Hindlimb muscle (tissue), 1 donor: ENCODE data around the gene SLC25A45. TPM values are rescaled to one million over a fixed set of nuclear protein-coding genes. Genes with fewer than 3 reads are reported as not detected.

ENCODE experiments used
- polyA plus RNA-seq: library from polyadenylated mRNA; unstranded; fragments of 120-200 nt; gene quantifications from one replicate; pipeline ENCODE4 v1.2.1, GENCODE V29; 2013; ENCODE audit not compliant: insufficient read length

Gene SLC25A45
- polyA plus RNA-seq, 1 donor, result 10.0 TPM

Other genes with a start within 250 kb of the SLC25A45 start
- gene SYVN1, start 248.1 kb downstream of the SLC25A45 start, polyA plus RNA-seq, result 41.1 TPM
- gene SPDYC, start 212.4 kb downstream of the SLC25A45 start, polyA plus RNA-seq, result not detected
- 99.7 TPM for gene CAPN1, start 200.7 kb downstream of the SLC25A45 start, polyA plus RNA-seq
- 36.5 TPM for gene POLA2, start 120.7 kb downstream of the SLC25A45 start, polyA plus RNA-seq
- gene CDC42EP2, start 67.8 kb downstream of the SLC25A45 start, polyA plus RNA-seq, result 38.8 TPM
- 48.6 TPM for gene DPF2, start 48.8 kb downstream of the SLC25A45 start, polyA plus RNA-seq
- gene TIGD3, start 27.9 kb downstream of the SLC25A45 start, polyA plus RNA-seq, result 0.22 TPM
- gene FRMD8, start 4.0 kb upstream of the SLC25A45 start, polyA plus RNA-seq, result 11.4 TPM
- gene NEAT1, start 40.2 kb upstream of the SLC25A45 start, polyA plus RNA-seq, result 88.9 TPM
- gene MALAT1, start 116.4 kb upstream of the SLC25A45 start, polyA plus RNA-seq, result 191 TPM
- gene SCYL1, start 142.4 kb upstream of the SLC25A45 start, polyA plus RNA-seq, result 54.1 TPM
- gene LTBP3, start 175.7 kb upstream of the SLC25A45 start, polyA plus RNA-seq, result 126 TPM
- gene ZNRD2, start 187.8 kb upstream of the SLC25A45 start, polyA plus RNA-seq, result 61.4 TPM
- gene FAM89B, start 189.9 kb upstream of the SLC25A45 start, polyA plus RNA-seq, result 52.5 TPM
- gene EHBP1L1, start 193.4 kb upstream of the SLC25A45 start, polyA plus RNA-seq, result 391 TPM
- 1.8 TPM for gene KCNK7, start 213.2 kb upstream of the SLC25A45 start, polyA plus RNA-seq
- 33.6 TPM for gene MAP3K11, start 231.6 kb upstream of the SLC25A45 start, polyA plus RNA-seq
- gene PCNX3, start 233.1 kb upstream of the SLC25A45 start, polyA plus RNA-seq, result 21.7 TPM